CD4-positive, alpha-beta T cell treated with Interleukin-4 for 4 hours (primary cell): ENCODE data around the gene CASKIN2.

Experiments
- DNase-seq: peaks from one replicate; pipeline ENCODE4 v3.0.0-alpha.2; 2020

Gene CASKIN2

DNA sequence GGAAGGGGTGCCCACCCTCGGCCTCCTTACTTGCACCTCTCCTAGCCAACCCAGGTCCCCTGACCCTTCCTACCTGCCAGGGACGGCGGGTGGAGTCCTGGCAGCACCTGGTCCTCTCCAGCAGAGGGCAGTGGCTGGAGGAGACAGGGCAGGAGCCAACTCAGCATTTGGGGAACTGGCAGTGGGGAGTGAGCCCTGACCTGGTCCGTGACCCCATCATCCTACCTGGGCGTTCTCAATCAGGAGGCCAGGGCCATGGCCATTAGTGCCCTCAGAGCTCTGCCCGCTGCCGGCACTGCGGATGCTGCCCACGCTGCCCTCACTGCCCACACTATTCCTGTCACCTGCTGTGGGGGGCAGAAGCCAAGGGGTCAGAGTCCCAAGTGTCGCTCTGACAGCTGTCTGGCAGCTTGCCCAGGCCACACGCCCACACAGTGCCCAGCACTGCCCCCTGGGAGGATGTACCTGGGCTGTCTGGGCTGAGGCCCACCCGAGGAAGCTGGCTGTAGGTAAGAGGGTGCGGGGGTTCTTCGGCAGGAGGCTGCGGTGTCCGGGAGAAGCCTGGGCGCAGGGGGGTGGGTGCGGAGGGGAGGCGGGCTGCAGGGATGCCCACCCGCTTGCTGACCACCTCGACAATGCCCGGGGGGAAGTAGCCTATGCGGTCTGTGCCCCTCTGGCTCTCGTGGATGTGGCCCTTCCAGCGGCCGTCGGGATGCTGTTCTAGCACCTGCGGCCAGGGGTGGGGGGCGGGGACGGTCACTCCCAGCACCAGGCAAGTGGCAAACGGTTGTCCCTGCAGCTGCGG, 10.8 kb downstream of the CASKIN2 start:
- DNase-seq, result peak; percentile 19

DNA sequence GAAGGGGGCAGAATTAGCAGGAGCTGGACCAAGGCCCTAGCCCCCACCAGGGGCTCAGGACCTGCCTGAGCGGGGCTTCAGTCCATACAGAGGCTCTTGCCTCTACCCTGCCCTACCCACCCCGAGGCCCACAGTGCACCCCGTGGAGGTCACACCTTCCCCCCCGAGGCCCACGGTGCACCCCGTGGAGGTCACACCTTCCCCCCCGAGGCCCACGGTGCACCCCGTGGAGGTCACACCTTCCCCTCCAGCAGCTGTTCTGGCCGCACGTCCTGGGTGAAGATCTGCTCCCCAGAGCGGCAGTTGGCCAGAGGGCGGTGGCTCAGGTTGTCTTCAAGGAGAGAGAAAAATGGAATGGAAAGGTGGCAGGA, 11.4 kb downstream of the CASKIN2 start:
- DNase-seq, result no peak

DNA sequence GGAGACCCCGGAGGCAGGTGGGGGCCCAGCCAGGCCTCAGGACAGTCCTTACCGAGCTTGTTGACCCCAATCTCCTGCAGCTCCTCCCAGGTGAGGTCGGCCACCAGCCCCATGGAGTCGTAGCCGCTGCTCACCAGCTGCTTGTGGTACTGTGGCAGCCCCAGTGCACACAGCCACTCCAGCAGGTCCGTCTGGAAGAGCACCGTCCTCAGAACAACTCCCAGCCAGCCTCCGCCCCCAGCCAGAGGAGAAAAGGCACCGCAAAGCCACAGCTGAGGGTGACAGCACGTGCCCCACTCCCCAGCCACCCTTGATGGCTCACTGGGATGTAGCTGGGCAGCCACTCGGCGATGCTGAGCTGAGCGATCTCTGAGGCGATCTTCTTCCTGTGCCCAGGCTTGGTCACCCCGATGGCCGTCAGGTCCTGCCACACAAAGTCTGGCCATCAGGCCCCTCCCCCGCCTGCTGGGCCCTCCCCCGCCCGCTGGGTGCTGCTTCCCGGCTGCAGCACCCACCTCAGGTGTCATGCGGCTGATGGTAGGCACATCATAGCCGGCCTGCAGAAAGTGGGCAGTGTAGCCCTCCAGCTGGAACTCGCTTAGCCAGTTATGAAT, 11.9 kb downstream of the CASKIN2 start:
- no peak for DNase-seq

DNA sequence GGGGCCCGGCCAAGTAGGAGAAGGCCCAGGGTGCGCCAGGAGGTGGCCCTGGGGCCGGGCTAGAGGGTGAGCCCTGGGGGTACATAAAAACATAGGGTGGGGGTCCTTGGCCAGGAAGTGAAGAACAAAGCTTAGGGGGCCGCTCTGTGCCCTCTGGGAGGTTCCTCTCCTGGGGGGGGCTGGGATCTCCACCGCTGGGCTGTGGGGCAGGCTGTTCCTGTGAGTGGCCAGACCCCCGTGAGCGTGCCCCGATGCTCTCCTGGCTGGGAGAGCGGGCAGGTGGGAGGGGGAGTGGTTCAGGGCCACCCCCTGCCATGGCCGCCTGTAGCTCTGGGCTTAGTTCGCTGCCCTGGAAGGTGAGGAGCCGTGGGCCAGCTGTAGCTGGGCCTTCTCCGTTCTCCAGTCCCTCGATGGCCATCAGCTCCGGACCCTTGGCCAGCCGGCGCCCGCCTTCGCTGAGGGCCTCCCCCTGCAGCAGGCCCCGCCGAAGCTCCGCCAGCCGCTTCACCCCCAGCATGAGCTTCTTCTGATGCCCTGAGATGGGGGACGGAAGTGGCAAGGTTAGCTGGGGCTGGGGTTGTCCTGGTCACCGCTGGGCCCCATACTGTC, 12.5 kb downstream of the CASKIN2 start:
- DNase-seq, result no peak

DNA sequence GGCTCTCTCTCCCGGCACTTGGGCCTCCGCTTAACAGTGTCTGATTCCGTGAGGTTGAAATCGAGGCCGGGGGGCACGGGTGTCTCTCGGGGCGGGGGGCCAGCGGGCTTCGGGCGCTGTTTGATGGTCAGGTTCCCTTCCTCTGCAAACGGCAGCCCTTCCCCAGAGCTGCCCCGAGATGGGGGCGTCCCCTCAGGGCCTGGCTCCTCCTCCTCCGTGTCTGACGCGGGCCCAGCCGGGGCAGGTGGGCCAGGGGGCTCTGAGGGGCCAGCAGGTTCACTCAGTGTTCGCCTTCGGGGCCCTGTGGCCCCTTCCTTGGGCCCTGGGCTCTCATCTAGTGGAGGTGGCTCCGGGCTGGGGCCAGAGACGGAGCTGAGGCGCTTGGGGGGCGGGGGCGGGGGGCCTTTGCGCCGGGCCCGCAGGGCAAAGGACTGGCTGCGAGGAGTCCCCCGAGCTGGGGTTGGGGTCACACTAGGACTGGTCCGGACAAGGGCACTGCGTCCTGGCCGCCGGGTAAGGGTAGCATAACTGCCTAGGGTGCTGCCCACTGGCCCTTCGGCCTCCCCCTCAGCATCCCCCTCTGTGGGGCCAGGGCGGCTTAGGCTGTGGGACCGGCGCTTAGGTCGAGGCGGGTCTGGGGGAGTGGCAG, 13.1 kb downstream of the CASKIN2 start:
- no peak for DNase-seq

DNA sequence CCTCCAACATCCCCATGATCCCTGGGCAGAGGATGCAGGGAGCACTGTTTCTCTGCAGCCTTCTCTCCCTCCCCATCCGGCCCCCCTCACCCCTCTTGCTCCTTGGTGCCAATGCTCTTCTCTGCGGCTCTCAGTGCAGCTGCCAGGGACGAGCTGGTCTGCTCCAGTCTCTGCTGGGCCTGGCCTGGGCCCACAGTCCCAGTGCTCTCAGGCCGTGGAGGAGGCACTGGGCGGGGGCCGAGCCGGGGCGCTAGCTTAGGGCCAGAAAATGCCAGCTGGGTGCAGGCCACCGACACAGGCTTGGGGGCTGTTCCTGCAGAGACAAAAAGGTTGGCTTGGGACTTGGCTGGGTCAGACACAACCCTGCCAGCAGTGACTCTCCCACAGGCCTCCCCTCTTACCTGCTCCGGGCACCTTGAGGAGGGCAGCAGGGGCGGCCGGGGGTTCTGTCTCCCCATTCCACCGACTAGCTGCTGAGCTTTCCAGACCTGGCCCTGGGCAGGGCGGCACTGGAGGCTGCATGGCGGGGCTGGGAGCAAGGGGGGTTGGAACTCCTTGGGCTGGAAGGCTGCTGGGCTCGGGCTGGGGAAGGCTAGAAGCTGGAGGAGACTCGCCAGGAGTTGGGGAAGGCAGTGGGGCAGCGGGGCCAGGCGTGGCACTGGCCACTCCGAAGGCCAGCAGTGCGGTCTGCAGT, 13.8 kb downstream of the CASKIN2 start:
- DNase-seq, result no peak

DNA sequence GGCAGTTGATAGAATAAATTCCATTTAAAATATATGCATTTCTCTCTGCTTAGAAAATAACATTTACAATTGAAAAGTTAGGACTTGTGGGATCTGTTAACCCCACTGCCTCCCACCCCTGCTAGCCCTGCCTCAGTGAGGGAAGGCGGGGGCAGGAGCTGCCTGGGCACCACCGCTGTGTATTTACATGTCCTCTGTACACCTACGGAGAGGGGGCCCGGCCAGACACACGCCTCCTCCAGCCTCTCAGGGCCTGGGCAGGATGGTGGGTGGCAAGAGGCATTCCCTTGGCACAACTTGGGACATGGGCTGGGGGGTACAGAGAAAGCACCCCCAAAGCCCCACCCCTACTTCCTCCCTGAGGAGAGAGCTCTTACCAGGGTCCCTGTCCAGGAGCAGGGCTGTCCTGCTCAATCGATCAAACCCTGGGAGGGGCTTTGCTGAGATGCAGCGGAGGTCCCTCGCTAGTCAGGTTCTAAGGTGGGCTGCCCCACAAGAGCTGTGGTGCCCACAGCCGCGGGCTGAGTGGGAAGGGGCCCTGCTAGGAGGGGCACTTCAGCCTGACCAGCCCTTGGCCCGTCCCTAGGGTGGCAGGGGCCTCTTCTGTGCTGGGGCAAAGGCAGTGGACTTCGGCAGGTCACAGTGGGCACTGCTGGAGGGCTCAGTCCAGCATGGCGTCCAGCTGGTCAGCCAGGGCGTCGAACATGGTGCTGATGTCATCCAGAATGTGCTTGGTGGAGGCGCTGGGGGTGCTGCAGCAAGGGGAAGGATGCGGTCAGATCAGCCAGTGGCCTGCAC, 14.7 kb downstream of the CASKIN2 start:
- no peak for DNase-seq

DNA sequence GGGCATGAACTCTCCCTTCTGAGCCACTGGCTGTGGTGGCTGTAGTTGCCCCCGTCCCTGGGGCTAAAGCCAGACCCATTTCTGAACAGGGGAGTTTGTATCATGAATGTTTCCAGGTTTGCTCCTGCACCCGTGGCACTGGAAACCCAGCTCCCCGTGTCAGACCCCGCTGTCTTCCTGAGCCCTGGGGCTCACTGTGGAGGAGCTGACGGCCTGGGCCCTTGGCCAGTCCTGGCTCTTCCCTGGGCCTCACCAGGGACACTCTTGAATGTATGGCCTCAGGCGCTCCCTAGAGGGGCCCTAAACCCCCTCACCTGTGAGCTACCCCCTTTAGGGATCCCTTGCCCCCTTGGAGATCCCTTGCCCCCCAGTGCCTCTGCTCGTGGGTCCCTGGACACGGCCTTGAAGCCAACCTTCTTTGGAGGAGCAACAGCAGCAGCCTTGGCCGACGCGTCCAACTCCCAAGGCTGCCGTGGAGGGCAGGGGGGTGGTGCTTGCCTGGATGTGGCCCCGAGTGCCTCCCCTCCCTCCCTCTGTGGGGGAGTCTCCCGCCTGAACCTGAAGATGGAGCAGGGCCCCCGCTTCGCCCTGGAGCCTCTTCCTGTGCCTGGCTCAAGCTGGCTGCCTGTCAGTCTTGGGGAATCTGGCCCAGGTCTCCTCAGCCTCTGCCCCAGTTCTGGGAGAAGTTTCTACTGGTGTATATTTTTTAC, 15.9 kb downstream of the CASKIN2 start:
- no peak for DNase-seq

DNA sequence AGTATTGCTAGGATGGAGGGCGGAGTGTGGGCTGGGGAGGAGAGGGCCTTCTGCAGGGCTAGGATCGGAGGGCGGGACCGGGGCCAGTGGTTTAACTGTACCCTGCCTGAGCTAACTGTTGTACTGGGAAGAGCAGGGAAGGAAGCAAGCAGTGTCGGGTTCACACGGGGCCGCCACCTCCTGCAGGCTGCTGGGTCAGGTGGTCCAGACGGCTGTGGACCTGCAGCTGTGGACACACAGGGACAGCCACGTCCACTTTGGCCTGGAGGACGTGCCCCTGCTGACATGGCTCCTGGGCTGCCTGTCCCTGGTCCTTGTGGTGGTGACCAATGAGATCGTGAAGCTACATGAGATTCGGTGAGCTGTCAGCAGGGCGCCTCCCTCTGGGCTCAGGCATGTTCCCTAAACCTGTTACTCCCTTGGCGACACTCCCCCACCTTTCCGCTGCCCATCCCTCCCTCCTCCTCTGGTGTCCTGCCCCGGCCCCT, 16.6 kb downstream of the CASKIN2 start:
- no peak for DNase-seq

DNA sequence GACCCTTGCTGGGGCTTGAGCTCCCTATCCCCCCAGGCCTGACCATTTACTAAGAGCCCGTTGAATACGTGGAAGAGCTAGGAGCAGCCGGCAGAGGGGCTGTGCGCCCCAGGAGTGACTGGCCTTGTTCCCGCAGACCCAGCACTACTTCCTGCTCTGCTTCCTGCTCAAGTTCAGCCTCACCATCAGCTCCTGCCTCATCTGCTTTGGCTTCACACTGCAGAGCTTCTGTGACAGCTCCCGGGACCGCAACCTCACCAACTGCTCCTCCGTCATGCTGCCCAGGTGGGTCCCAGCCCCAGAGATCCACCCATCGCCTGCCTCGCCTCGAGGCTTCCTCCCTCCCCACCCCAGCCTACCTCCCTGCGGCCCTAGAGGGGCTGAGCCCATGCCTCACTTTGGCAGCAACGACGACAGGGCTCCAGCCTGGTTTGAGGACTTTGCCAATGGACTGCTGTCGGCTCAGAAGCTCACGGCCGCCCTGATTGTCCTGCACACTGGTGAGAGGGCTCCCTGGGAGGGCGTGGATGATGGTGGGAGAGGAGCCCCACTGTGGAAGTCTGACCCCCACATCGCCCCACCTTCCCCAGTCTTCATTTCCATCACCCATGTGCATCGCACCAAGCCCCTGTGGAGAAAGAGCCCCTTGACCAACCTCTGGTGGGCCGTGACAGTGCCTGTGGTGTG, 17.2 kb downstream of the CASKIN2 start:
- DNase-seq, result no peak

DNA sequence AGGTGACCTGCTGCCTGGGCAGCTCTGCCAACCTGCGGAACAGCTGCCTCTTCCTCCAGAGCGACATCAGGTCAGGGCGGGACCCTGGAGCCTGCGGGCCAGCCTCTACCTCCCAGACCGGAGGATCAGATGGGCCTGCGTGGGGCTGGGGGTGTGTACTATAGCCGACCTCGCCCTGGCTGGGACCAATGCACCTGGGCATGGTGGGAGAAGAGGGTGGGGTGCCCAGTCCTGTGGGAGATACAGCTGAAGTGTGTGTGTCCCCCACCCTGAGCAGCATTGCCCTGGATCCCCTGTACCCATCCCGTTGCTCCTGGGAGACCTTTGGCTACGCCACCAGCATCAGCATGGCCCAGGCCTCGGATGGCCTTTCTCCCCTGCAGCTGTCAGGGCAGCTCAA, 19.3 kb downstream of the CASKIN2 start:
- DNase-seq, result no peak

DNA sequence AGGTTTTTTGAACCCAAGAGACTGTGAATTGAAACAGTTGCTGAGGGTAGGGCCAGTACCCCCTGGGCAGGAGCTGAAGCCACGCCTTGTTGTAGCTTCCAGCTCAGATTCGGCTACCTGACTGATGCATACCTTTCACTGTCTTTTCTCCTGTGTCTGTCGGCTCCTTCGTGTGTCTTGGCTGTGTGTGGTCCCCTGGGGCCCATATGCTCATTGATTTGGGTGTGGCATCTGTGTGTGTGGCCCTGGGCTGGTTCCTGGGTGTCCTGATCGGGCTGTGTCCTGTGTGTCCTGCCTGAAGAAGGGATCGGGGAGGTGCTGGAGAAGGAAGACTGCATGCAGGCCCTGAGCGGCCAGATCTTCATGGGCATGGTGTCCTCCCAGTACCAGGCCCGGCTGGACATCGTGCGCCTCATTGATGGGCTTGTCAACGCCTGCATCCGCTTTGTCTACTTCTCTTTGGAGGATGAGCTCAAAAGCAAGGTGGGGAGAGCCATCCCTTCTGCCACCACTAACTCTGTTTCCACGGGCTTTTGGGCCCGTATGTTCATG, 20.9 kb downstream of the CASKIN2 start:
- no peak for DNase-seq

DNA sequence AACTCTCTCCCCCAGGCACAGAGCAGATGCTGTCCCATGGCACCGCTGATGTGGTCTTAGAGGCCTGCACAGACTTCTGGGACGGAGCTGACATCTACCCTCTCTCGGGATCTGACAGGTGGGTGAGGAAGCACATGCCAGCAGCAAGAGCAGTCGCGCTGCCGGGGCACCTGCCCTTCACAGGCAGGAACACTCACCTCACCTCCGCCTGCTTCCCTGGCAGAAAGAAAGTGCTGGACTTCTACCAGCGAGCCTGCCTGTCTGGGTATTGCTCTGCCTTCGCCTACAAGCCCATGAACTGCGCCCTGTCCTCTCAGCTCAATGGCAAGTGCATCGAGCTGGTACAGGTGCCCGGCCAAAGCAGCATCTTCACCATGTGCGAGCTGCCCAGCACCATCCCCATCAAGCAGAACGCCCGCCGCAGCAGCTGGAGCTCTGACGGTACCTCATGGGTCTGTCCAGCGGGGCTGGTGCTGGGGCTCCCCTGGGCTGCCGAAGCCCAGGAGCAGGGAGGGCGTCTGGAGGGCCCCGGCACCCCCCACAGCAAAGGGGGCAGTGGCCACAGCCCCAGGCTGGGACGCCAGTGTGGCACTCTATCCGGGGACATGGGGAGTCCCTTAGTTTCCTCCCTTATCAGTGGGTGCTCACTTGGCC, 21.7 kb downstream of the CASKIN2 start:
- DNase-seq, result no peak

DNA sequence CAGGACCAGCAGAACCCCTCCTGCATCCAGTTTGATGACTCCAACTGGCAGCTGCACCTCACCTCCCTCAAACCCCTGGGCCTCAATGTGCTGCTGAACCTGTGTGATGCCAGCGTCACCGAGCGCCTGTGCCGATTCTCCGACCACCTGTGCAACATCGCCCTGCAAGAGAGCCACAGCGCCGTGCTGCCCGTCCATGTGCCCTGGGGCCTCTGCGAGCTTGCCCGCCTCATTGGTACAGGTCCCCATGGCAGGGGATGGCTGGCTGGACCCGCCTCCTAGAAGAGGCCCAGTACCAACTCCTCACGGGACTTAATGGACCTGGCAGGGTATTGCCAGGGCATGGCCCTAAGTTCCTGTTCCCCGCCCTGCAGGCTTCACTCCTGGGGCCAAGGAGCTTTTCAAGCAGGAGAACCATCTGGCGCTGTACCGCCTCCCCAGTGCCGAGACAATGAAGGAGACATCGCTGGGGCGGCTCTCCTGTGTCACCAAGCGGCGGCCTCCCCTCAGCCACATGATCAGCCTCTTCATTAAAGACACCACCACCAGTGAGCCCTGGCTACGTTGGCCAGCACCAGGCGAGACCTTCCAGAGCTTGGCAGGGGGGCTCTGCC, 22.7 kb downstream of the CASKIN2 start:
- DNase-seq, result no peak

DNA sequence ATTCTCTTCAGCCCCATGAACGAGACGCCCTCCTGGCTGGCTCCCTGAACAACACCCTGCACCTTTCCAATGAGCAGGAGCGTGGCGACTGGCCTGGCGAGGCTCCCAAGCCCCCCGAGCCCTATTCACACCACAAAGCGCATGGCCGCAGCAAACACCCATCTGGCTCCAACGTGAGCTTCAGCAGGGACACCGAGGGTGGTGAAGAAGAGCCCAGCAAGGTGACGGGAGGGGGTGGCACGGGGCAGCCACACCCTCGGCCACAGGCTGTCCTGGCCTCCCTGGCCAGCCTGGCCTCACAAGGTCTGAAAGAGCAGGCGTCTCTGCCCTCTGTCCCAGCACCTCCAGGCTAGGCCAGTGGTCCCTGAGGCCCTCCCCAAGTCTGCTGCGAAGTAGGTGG, 23.7 kb downstream of the CASKIN2 start:
- DNase-seq, result no peak

DNA sequence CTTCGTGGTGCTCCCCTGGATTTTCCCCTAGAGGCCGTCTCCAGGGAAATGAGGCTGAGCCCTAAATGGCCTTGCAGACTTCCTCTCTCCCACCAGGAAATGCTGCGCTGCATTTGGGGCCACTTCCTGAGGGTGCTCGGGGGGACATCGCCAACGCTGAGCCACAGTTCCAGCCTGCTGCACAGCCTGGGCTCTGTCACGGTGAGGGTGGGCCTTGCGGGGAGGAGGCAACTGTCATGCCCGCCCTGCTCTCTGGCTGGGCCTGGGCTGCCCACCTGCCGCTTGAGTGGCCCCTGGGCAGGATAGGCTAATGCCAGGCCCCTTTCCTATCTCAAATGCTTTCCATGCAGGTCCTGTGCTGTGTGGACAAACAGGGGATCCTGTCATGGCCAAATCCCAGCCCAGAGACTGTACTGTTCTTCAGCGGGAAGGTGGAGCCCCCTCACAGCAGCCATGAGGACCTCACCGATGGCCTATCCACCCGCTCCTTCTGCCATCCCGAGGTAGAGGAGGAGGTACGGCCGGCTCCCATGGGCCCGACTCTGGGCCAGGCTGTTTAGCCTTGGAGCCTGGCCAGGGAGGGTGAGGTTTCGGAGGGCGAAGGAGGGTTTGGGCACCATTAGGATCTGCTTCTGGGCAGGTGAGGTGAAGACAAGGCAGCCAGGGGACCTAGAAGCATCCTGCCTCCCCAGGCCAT, 24.2 kb downstream of the CASKIN2 start:
- no peak for DNase-seq

DNA sequence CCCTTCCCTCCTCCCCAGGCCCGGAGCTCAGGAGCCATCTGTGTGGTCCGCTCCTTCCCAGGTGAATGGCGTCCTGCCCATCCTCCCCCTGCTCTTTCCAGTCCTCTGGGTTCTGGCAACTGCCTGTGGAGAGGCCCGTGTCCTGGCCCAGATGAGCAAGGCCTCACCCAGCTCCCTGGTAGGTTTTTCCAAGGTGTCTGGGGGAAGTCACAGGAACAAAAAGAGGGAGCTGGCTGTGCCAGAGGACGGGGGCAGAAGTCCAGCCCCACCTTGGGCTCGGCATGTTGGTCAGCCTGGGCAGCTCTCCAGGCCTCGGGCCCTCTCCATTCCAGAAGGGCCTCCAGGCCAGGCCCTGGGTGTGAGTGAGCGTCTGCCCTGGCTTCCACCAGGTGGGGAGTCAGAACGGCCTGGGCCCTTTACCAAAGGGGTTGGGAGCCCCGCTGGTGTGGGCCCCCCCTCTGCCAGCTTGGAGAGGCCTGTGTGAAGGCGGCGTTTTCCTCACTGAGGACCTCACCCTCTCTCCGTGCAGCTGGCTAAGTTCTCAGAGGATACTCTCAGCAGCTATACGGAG, 25.1 kb downstream of the CASKIN2 start:
- no peak for DNase-seq

DNA sequence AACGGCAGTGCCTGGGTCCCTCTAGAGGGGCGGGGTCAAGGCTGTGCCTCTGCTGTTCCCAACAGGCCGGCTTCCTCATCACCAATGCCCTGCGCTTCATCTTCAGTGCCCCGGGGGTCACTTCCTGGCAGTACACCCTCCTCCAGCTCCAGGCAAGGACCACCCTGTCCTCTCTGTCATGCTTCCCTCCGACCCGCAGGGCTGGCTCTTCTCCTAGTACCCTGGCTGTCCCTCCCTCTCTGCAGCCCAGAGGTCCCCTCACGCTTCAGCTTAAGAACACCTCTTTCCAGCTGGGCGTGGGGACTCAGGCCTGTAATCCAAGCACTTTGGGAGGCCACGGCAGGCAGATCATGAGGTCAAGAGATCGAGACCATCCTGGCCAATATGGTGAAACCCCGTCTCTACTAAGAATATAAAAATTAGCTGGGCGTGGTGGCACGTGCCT, 25.8 kb downstream of the CASKIN2 start:
- no peak for DNase-seq
